Esophagus muscularis mucosa (tissue), 4 donors: ENCODE data around the gene SEMA3D. TPM values are rescaled to one million over a fixed set of nuclear protein-coding genes. Genes with fewer than 3 reads are reported as not detected.

Experiments
- DNase-seq: peaks from one replicate; pipeline ENCODE4 v3.0.0-alpha.2; 2017; ENCODE audit errors: extremely low spot score
- H3K27ac ChIP-seq, 4 donors: fragments of 200-600 bp; sonication (generic); replicated peaks in 1 of 4; 1 replicate in 3 of 4; 2 replicates in 1 of 4; pipeline ENCODE4 v1.5.1; 2016 to 2019; ENCODE audit warnings: mild to moderate bottlenecking in 1 of 4
- H3K27me3 ChIP-seq, 4 donors: fragments of 200-600 bp; sonication (generic); one replicate each; pipeline versions ENCODE4 v1.5.1 to v1.6.0; 2016 to 2019
- H3K36me3 ChIP-seq, 4 donors: fragments of 200-600 bp; sonication (generic); one replicate each; pipeline ENCODE4 v1.5.1; 2016 to 2019
- H3K4me1 ChIP-seq, 4 donors: fragments of 200-600 bp; sonication (generic); one replicate each; pipeline ENCODE4 v1.5.1; 2016 to 2019
- H3K4me3 ChIP-seq, 4 donors: fragments of 200-600 bp; sonication (generic); 1 replicate in 2 of 4; 2 replicates in 2 of 4; pipeline ENCODE4 v1.5.1; 2016 to 2019; ENCODE audit warnings: mild to moderate bottlenecking in 4 of 4, moderate library complexity in 1 of 4
- H3K9me3 ChIP-seq, 4 donors: fragments of 200-600 bp; sonication (generic); 1 replicate in 3 of 4; 2 replicates in 1 of 4; pipeline ENCODE4 v1.5.1; 2016 to 2019
- EP300 ChIP-seq: sonication (generic); formaldehyde crosslinking; IDR thresholded peaks from one replicate; pipeline ENCODE4 v1.6.1; 2017; ENCODE audit warnings: antibody characterized with exemption
- POLR2A ChIP-seq: fragments of 450-650 bp; IDR thresholded peaks from one replicate; pipeline ENCODE4 v1.6.1; 2017; ENCODE audit warnings: antibody characterized with exemption, moderate library complexity, mild to moderate bottlenecking, low read depth
- POLR2AphosphoS5 ChIP-seq, 2 donors: sonication (generic); formaldehyde crosslinking; IDR thresholded peaks; one replicate each; pipeline ENCODE4 v1.6.1; 2017; ENCODE audit warnings: antibody characterized with exemption in 2 of 2
- WGBS: methylation state at CpG from one replicate; pipeline ENCODE4 v1.1.5; 2018; 5-methylcytosine and 5-hydroxymethylcytosine counted together
- intact Hi-C: fragments of 100-400 bp; cut with DNase I; formaldehyde crosslinking; loops from one replicate; pipeline ENCODE4 v1.15.1; 2023
- total RNA-seq, 4 donors: library from RNA; depleted of rRNA; stranded (reverse); fragments of >200 nt; gene quantifications; one replicate each; pipeline versions ENCODE4 v1.1.0 to v1.2.1, GENCODE V29; 2016
- TF ChIP-seq, protein P1 (sequence below), 3 experiments: fragments of 200-600 bp in 2 of 3; fragments of 450-650 bp in 1 of 3; sonication (generic) in 2 of 3; IDR thresholded peaks; one replicate each; pipeline ENCODE4 v1.5.1; 2017 to 2019; ENCODE audit warnings: antibody characterized with exemption in 3 of 3, mild to moderate bottlenecking in 2 of 3, moderate library complexity in 1 of 3

Gene SEMA3D
- total RNA-seq, 4 donors from 2014 or later: 0.42 to 2.2 (median 1.4) TPM

DNA sequence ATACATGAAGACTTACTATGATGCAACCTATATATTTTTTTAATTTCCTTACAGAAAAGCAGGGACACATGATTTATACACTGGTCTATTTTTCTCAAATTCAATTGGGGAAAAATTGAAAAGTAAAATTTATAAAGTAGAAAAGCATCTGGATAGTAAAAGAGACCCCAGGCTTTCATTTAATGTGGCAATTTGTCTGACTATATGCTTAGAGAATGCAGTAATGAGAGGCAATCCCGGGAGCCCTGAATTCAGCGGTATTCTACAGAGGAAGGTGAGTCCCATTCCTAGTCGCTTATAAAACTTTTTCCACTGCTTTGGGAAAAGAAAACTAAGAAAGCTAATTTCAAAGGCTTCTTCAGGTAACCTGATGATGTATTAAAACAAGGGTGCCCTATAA lies 167.1 kb downstream of the SEMA3D start:
- H3K27ac ChIP-seq: no peak overlapping the region
- no peaks in the 10 kb centered on the region for H3K36me3 ChIP-seq
- TF ChIP-seq EP300: no peak
- TF ChIP-seq, protein P1, sequence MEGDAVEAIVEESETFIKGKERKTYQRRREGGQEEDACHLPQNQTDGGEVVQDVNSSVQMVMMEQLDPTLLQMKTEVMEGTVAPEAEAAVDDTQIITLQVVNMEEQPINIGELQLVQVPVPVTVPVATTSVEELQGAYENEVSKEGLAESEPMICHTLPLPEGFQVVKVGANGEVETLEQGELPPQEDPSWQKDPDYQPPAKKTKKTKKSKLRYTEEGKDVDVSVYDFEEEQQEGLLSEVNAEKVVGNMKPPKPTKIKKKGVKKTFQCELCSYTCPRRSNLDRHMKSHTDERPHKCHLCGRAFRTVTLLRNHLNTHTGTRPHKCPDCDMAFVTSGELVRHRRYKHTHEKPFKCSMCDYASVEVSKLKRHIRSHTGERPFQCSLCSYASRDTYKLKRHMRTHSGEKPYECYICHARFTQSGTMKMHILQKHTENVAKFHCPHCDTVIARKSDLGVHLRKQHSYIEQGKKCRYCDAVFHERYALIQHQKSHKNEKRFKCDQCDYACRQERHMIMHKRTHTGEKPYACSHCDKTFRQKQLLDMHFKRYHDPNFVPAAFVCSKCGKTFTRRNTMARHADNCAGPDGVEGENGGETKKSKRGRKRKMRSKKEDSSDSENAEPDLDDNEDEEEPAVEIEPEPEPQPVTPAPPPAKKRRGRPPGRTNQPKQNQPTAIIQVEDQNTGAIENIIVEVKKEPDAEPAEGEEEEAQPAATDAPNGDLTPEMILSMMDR (IDR thresholded peaks at IDR 0.05): no peak
- TF ChIP-seq POLR2AphosphoS5 (IDR thresholded peaks at IDR 0.05): no peak
- no peak for TF ChIP-seq POLR2A
- H3K9me3 ChIP-seq: no peaks in the 10 kb centered on the region
- H3K4me3 ChIP-seq: no peak overlapping the region
- 93% methylated on average over 3 of the region's 3 CpGs for WGBS
- H3K27me3 ChIP-seq: no peaks in the 10 kb centered on the region
- DNase-seq: no peak
- intact Hi-C loops: loop anchor here (5.0 to 10.0 kb wide), 3 partner anchors 527 to 1042 kb away; partner anchors contain the start of gene SEMA3A
- H3K4me1 ChIP-seq: no peaks in the 10 kb centered on the region

DNA sequence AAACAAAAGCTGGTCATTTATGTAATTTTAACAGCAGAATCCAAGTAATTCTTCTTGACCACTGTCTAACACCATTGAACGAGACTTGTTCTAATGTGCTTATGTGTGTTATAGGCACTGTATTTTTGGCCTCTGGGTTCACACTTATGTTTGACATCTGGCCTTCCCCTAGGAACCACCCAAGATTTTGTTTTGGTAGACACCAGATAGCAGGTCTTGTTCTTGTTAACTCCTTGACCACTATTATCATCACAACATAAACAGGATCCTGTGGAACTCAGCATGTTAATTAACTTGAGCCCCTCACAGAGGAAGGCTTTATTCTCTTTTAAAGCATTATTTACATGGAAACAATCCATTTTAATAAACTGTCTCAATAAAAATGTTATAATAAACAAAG lies 167.7 kb downstream of the SEMA3D start:
- no peak for TF ChIP-seq POLR2AphosphoS5 (IDR thresholded peaks at IDR 0.05)
- no peak for TF ChIP-seq POLR2A
- TF ChIP-seq, protein P1 (IDR thresholded peaks at IDR 0.05): no peak
- TF ChIP-seq EP300: no peak
- Histone ChIP-seq H3K27ac (no peak overlapping the region), H3K9me3 (no peaks in the 10 kb centered on the region), H3K27me3 (no peaks in the 10 kb centered on the region), H3K4me1 (no peaks in the 10 kb centered on the region), H3K36me3 (no peaks in the 10 kb centered on the region), H3K4me3 (no peak overlapping the region)
- intact Hi-C loops: no loop called here
- WGBS: 97% methylated on average over 1 of the region's 1 CpG
- DNase-seq: no peak

GRCh38 chr7:85018498-85018897 lies 168.4 kb downstream of the SEMA3D start:
- Histone ChIP-seq H3K4me1 (no peaks in the 10 kb centered on the region), H3K27ac (no peak overlapping the region), H3K4me3 (no peak overlapping the region), H3K36me3 (no peaks in the 10 kb centered on the region), H3K27me3 (no peaks in the 10 kb centered on the region), H3K9me3 (no peaks in the 10 kb centered on the region)
- 97% methylated on average over 1 of the region's 1 CpG for WGBS
- TF ChIP-seq POLR2A: no peak
- TF ChIP-seq, protein P1 (IDR thresholded peaks at IDR 0.05): no peak
- no peak for TF ChIP-seq EP300
- TF ChIP-seq POLR2AphosphoS5 (IDR thresholded peaks at IDR 0.05): no peak
- DNase-seq: no peak
- intact Hi-C loops: no loop called here

- 88% methylated on average over 1 of the region's 1 CpG for WGBS
- TF ChIP-seq, protein P1 (IDR thresholded peaks at IDR 0.05): no peak
- no peak for TF ChIP-seq POLR2A
- no peak for TF ChIP-seq EP300
- no peak for TF ChIP-seq POLR2AphosphoS5 (IDR thresholded peaks at IDR 0.05)
- Histone ChIP-seq H3K36me3 (no peaks in the 10 kb centered on the region), H3K4me3 (no peak overlapping the region), H3K4me1 (no peaks in the 10 kb centered on the region), H3K27ac (no peak overlapping the region), H3K27me3 (no peaks in the 10 kb centered on the region), H3K9me3 (no peaks in the 10 kb centered on the region)
- DNase-seq: no peak
- intact Hi-C loops: no loop called here
These were observed 170.6 kb downstream of the SEMA3D start for GRCh38 chr7:85016286-85016685.

DNA sequence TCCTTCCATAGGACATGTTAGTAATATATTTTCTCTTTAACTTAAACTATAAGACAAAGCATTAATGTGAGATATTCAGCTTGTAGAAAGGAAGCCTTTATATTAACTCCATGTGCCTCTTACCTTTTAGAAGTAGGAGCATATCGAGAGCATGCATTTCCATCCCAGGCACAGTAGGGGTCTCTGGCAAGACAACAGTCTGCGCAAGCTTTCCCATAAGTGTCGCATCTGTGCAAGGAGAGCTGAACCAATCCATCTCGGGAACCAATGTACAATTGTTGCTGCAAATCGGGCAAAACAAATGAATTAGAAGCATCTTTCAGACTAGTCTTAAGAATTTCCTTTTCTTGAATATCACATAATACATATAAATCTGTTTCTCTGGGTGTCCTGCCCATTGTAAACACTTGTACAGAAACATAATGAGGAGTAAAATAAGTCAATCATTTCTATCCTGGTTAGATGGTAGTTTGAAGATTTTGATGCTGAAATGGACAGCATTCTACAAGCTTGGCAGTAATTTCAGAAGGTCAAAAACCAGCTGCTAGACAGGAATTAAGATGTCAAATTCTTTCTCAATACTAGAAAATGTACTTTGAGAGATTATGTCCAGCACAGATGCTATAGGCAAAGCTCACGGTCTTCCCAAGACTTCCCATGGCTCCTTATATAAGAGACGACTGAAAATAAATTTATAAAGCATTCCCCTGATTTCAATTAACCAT lies 171.8 kb downstream of the SEMA3D start:
- no peaks in the 10 kb centered on the region for H3K4me1 ChIP-seq
- no peaks in the 10 kb centered on the region for H3K36me3 ChIP-seq
- no peaks in the 10 kb centered on the region for H3K27me3 ChIP-seq
- 90% methylated on average over 7 of the region's 7 CpGs for WGBS
- no peak for TF ChIP-seq POLR2AphosphoS5 (IDR thresholded peaks at IDR 0.05)
- no peak for TF ChIP-seq POLR2A
- no peak for TF ChIP-seq EP300
- TF ChIP-seq, protein P1 (IDR thresholded peaks at IDR 0.05): no peak
- no peak overlapping the region for H3K4me3 ChIP-seq
- intact Hi-C loops: no loop called here
- no peak for DNase-seq
- no peaks in the 10 kb centered on the region for H3K9me3 ChIP-seq
- H3K27ac ChIP-seq: no peak overlapping the region
